PFSK-1 (cell line): ENCODE results near the gene PAPLN. TPM values are rescaled to one million over a fixed set of nuclear protein-coding genes. Genes with fewer than 3 reads are reported as not detected.

Experiments used
- FOXP2 ChIP-seq: optimal IDR thresholded peaks from 2 replicates; pipeline ENCODE3; 2011; ENCODE audit warnings: borderline replicate concordance, control low read depth, inconsistent platforms; ENCODE audit not compliant: insufficient read depth; ENCODE audit errors: extremely low read length, extremely low read depth
- POLR2AphosphoS5 ChIP-seq: IDR thresholded peaks from 2 replicates; pipeline ENCODE4 v1.6.1; 2012; ENCODE audit warnings: low read depth, mild to moderate bottlenecking, control low read depth, low read length, moderate library complexity
- REST ChIP-seq, 2 experiments: IDR thresholded peaks; 2 replicates each; pipeline versions ENCODE4 v1.6.1 to v1.8.0; 2011 to 2012; ENCODE audit warnings: low read depth in 2 of 2, low read length in 2 of 2, control low read depth in 1 of 2, inconsistent platforms in 1 of 2, mild to moderate bottlenecking in 1 of 2, moderate library complexity in 1 of 2; ENCODE audit not compliant: insufficient read depth in 1 of 2
- SIN3A ChIP-seq: IDR thresholded peaks from 2 replicates; pipeline ENCODE4 v1.6.1; 2012; ENCODE audit warnings: mild to moderate bottlenecking, low read length, moderate library complexity, borderline replicate concordance; ENCODE audit not compliant: insufficient read depth
- TAF1 ChIP-seq: IDR thresholded peaks from 2 replicates; pipeline ENCODE4 v1.6.1; 2012; ENCODE audit warnings: low read length, control low read depth, borderline replicate concordance; ENCODE audit not compliant: insufficient read depth
- polyA plus RNA-seq: library from polyadenylated mRNA; unstranded; fragments of >200 nt; gene quantifications from one replicate; pipeline ENCODE4 v1.2.1, GENCODE V29; 2012; ENCODE audit warnings: low read depth, missing spikeins; ENCODE audit not compliant: insufficient read length

The PAPLN gene
- polyA plus RNA-seq, result 0.14 TPM

- no peak for TF ChIP-seq POLR2AphosphoS5
- TF ChIP-seq FOXP2, result no peak
- no peak for TF ChIP-seq SIN3A
- TF ChIP-seq TAF1, result no peak
- TF ChIP-seq REST (IDR thresholded peaks at IDR 0.05; ENCODE audit: insufficient read depth in 1 of 2, low read depth in 2 of 2, low read length in 2 of 2), result no peak
Measured at GRCh38 chr14:73237219-73237785, at the start of gene PAPLN. Gene PAPLN, plus strand, starts transcription at chr14:73237506. Its CDS starts 2,273 bp downstream, at chr14:73239779.

GRCh38 chr14:73188501-73188911 is 48.8 kb upstream of the PAPLN start:
- no peak for TF ChIP-seq TAF1
- TF ChIP-seq SIN3A, result no peak
- no peak for TF ChIP-seq REST (IDR thresholded peaks at IDR 0.05; ENCODE audit: insufficient read depth in 1 of 2, low read depth in 2 of 2, low read length in 2 of 2)
- TF ChIP-seq FOXP2, result no peak
- no peak for TF ChIP-seq POLR2AphosphoS5

- TF ChIP-seq REST (IDR thresholded peaks at IDR 0.05; ENCODE audit: insufficient read depth in 1 of 2, low read depth in 2 of 2, low read length in 2 of 2) (no peak), SIN3A (no peak), FOXP2 (no peak)
Measured at GRCh38 chr14:73189651-73190050, 47.7 kb upstream of the PAPLN start.

- no peak for TF ChIP-seq POLR2AphosphoS5
- TF ChIP-seq REST (IDR thresholded peaks at IDR 0.05; ENCODE audit: insufficient read depth in 1 of 2, low read depth in 2 of 2, low read length in 2 of 2), result no peak
- TF ChIP-seq SIN3A, result no peak
- TF ChIP-seq TAF1, result no peak
- no peak for TF ChIP-seq FOXP2
Measured at GRCh38 chr14:73191441-73191840, 45.9 kb upstream of the PAPLN start.

- TF ChIP-seq TAF1 (no peak), REST (IDR thresholded peaks at IDR 0.05; ENCODE audit: insufficient read depth in 1 of 2, low read depth in 2 of 2, low read length in 2 of 2) (no peak), FOXP2 (no peak), SIN3A (no peak), POLR2AphosphoS5 (no peak)
Measured at GRCh38 chr14:73198253-73198652, 39.1 kb upstream of the PAPLN start.
